GM21367 (cell line): ENCODE results near the gene ASB7.

Experiments
- ATAC-seq: cut with Tn5 transposase; IDR thresholded peaks from one replicate; pipeline ENCODE4 v1.9.1; 2021; ENCODE audit not compliant: unreplicated experiment

Gene ASB7

GRCh38 chr15:100683434-100683833, 81.0 kb downstream of the ASB7 start:
- ATAC-seq: no peak

GRCh38 chr15:100684591-100684990, 82.2 kb downstream of the ASB7 start:
- ATAC-seq: no peak

- ATAC-seq: no peak
Observed at GRCh38 chr15:100686021-100686724, 83.8 kb downstream of the ASB7 start.

- ATAC-seq: no peak
Observed at GRCh38 chr15:100686725-100687473, 84.5 kb downstream of the ASB7 start.

- ATAC-seq: no peak
Observed at GRCh38 chr15:100687582-100688141, 85.3 kb downstream of the ASB7 start.

GRCh38 chr15:100688549-100689120, 86.2 kb downstream of the ASB7 start:
- no peak for ATAC-seq

GRCh38 chr15:100689131-100689899, 86.9 kb downstream of the ASB7 start:
- ATAC-seq: no peak

GRCh38 chr15:100690032-100690794, 87.8 kb downstream of the ASB7 start:
- no peak for ATAC-seq

- ATAC-seq: no peak
Observed at GRCh38 chr15:100690795-100691158, 88.4 kb downstream of the ASB7 start.

- ATAC-seq: no peak
Observed at GRCh38 chr15:100691321-100691720, 88.9 kb downstream of the ASB7 start.

- no peak for ATAC-seq
Observed at GRCh38 chr15:100692246-100692645, 89.9 kb downstream of the ASB7 start.

- no peak for ATAC-seq
Observed at GRCh38 chr15:100692671-100693070, 90.3 kb downstream of the ASB7 start.

GRCh38 chr15:100693451-100693850, 91.1 kb downstream of the ASB7 start:
- no peak for ATAC-seq

- no peak for ATAC-seq
Observed at GRCh38 chr15:100694381-100695021, 92.1 kb downstream of the ASB7 start.

GRCh38 chr15:100695048-100695447, 92.7 kb downstream of the ASB7 start:
- no peak for ATAC-seq

- ATAC-seq: no peak
Observed at GRCh38 chr15:100696452-100696851, 94.1 kb downstream of the ASB7 start.
